ENCODE data around the gene DISP3.

DISP3 gene

DNA sequence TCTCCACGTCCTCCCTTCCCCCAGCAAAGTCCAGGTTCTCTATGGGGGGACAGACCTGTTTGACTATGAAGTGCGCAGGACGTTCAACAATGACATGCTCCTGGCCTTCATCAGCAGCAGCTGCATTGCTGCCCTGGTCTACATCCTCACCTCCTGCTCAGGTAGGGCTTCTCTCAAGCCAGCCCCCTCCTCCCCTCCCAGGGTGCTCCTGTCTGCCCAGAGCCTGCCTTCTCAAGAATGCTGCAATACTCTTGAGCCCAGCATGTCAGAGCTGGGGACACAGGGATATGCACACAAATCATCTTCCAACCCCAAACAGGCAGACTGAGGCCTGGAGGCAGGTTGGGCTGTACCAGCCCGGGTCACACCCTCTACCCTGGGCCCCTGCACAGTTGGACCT, 35.4 kb downstream of the DISP3 start:
- DNase-seq (ENCODE audit: low read depth in 2 of 3, low spot score in 1 of 3), result no peak

GRCh38 chr1:11515368-11516300, 36.7 kb downstream of the DISP3 start:
- no peak for DNase-seq (ENCODE audit: low read depth in 2 of 3, low spot score in 1 of 3)

DNA sequence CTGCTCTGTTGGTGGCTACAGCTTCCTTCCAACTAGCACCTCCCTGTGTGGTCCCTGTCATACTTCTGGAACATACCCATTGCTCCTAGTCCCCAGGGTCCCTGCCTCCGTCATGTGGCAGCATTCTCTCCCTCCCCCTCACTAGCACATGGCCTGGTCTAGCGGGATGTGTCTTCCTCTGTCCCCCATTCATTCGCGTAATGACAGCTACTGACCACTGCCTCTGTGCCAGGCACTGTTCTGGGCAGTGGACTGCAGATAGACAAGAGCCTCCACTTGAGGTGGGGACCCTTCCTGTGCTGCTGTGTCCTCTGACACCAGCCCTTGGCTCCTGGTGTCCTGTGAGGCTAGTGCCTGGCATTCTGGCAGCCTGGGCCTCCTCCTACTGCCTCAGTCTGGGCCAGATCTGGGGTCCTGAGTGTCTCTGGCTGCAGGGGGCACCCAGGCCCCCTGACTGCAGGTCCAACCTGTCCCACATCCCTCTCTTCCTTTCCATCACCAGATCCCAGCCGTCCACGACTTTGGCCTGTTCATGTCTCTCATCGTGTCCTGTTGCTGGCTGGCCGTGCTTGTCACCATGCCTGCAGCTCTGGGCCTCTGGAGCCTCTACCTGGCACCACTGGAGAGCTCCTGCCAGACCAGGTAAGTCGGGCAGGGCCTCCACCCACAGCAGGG, 38.1 kb downstream of the DISP3 start:
- DNase-seq (ENCODE audit: low read depth in 2 of 3, low spot score in 1 of 3), result no peak

DNA sequence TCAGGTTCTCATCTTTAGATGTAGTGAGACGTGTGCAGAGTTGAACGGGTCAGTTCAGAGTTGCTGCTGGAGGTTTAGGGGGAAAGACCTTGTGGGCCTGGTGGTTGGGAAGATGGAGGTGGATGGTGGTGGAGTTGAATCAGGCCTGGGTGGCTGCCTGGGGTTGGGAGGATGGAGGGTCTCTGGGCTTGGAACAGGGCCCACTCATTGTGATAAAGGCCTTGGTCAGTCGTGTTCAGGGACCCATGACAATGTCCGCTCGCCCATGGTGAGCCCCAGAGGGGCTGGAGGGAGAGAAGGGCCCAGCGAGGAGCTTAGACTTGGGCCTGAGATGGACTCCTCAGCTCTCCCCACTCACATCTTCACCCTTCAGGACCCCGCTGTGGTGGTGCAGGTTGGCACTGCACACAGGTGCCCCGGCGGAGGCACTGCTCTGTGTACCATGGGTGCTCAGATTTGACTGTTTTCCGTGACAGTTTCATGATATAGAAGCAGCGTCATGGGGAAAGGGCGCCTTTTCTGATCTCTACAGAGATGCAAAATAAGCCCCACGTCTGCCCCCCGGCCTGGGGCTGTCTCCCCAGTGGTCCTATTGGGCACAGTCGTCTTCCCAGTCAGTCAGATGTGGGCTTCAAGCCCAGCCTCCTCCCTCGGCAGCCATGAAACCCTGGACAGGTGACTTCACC, 39.2 kb downstream of the DISP3 start:
- no peak for DNase-seq (ENCODE audit: low read depth in 2 of 3, low spot score in 1 of 3)

DNA sequence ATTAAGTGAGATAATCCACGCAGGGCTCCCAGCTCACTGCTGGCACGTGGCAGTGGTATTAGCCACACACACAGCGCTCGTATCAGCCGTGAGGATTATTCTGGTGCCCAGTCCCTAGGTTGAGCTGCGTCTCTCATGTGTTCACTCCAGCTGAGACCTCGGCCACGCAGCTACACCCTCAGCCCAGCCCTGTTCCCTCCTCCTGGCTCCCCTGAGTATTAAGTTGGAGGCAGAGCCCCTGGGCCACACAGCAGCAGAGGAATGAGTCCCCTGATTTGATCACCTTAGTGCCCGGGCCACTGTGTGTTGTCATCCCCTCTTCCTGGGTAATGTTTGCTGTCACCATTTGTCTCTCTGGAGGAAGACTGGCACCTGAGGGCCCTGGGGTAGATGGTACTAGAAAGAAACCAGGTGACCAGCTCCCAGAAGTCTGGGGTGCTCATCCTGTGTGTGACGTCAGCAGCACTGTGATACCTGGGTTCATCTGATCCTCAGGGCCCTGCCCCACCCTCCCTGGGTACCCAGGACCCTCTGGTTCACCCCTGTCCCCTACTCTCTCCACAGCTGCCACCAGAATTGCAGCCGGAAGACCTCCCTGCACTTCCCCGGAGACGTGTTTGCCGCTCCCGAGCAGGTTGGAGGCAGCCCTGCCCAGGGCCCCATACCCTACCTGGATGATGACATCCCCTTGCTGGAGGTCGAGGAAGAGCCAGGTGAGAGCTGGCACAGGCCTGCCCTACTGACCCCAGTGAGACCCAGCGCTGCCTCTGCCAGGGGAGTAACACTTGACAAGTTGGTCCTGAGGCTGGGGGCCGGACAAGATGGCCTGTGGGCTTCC, 40.1 kb downstream of the DISP3 start:
- DNase-seq (ENCODE audit: low read depth in 2 of 3, low spot score in 1 of 3), result no peak

DNA sequence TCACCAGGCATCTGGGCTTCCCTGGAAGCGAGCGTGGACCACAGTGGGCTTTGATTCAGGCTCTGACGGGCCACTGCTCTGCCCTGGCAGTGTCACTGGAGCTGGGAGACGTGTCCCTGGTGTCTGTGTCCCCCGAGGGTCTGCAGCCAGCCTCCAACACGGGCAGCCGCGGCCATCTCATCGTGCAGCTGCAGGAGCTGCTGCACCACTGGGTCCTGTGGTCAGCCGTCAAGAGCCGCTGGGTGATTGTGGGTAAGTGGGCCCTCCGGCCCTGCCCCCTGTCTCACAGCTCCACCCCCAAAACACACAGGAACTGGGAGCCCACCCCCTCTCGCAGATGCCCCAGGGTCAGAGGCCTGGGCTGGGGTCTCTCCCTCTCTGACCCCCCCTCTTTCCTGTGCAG, 40.7 kb downstream of the DISP3 start:
- no peak for DNase-seq (ENCODE audit: low read depth in 2 of 3, low spot score in 1 of 3)

- no peak for DNase-seq (ENCODE audit: low read depth in 2 of 3, low spot score in 1 of 3)
Observed at GRCh38 chr1:11520531-11521233, 41.7 kb downstream of the DISP3 start.

DNA sequence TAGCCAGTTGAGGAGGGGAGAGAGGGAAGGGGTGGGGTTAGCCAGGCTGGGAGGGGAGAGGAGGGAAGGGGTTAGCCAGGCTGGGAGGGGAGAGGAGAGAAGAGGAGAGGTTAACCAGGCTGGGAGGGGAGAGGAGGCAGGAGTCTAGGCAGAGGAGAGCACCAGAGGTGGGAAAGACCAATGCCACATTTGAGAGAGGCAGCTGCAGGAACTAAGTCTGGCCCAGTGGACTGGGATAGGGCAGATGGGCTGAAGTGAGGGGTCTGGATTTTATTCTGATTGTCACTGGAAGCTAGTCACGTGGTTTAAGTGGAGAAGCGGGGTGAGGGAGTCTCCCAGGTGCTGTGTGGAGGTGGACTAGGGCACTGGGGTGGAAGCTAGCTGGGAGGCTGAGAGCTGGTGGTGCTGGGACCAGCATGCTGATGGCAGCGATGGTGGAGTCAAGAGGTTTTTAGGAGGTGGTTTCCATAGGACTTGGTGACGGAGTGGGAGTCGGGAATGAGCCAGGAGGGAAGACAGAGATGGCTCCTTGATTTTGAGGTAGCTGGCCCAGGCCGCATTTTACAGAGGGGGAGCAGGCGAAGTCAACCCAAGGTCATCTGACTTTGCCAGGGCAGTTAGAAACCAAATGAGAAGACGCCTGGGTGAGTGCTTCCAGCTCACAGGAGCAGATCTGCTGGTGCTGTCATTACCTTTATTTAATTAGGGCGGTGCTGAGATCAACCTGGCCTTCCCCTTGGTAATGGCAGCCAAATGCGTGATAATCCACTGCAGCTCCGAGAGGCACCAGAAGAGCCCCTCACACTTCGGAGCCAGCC, 42.8 kb downstream of the DISP3 start:
- no peak for DNase-seq (ENCODE audit: low read depth in 2 of 3, low spot score in 1 of 3)

DNA sequence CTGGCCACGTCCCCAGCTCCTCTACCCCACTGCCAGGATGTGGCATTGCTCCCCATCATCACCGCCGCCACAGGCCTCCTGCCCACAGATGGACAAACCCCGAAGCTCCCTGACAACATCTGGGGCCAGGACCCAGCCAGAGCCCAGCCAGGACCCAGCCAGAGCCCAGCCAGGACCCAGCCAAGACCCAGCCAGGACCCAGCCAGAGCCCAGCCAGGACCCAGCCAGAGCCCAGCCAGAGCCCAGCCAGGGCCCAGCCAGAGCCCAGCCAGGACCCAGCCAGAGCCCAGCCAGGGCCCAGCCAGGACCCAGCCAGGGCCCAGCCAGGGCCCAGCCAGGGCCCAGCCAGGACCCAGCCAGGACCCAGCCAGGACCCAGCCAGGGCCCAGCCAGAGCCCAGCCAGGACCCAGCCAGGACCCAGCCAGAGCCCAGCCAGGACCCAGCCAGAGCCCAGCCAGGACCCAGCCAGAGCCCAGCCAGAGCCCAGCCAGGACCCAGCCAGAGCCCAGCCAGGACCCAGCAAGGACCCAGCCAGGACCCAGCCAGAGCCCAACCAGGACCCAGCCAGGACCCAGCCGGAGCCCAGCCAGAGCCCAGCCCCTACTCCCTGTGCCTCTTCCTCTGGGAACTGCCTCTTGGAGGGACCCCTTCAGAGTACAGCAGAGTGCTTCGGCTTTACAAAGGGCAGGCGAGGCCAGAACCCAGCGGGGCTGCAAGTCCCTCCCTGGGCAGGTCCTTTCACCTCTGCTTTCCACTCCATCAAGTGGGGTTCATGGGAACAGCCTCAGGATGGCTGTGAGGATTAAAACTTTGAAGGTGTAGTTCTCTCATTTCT, 43.7 kb downstream of the DISP3 start:
- no peak for DNase-seq (ENCODE audit: low read depth in 2 of 3, low spot score in 1 of 3)

DNA sequence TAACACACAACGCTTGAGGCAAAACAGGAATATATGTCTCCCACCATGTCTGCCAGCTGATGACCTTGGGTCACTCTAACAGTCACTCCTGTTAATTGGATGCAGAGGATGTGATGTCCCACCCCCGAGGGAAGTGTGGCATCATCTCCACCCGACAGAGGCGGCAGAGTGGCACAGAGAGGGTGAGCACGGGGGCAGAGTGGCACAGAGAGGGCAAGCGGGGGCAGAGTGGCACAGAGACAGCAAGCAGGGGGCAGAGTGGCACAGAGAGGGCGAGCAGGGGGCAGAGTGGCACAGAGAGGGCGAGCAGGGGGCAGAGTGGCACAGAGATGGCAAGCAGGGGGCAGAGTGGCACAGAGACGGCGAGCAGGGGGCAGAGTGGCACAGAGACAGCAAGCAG, 44.3 kb downstream of the DISP3 start:
- DNase-seq (ENCODE audit: low read depth in 2 of 3, low spot score in 1 of 3), result no peak

GRCh38 chr1:11523746-11524464, 45.0 kb downstream of the DISP3 start:
- no peak for DNase-seq (ENCODE audit: low read depth in 2 of 3, low spot score in 1 of 3)

DNA sequence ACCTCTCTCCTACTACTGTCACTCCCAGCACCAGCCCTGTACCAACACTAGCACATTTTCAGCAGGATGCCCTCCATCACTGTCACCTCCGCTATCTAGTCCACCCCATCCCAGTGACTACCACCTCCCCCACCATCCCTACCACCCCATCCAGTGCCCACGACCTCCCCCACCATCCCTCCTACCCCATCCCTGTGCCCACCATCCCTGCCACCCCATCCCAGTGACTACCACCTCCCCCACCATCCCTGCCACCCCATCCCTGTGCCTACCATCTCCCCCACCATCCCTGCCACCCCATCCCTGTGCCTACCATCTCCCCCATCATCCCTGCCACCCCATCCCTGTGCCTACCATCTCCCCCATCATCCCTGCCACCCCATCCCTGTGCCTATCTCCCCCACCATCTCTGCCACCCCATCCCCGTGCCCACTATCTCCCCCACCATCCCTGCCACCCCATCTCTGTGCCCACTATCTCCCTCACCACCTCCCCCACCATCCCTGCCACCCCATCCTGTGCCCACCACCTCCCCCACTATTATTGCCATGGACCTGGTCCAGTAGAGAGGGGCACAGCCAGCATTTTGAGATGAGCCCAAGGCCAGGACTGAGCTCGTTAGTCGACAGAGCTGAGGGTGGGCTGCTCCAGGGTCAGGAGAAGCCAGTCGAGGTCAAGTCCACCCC, 45.7 kb downstream of the DISP3 start:
- DNase-seq (ENCODE audit: low read depth in 2 of 3, low spot score in 1 of 3), result no peak

DNA sequence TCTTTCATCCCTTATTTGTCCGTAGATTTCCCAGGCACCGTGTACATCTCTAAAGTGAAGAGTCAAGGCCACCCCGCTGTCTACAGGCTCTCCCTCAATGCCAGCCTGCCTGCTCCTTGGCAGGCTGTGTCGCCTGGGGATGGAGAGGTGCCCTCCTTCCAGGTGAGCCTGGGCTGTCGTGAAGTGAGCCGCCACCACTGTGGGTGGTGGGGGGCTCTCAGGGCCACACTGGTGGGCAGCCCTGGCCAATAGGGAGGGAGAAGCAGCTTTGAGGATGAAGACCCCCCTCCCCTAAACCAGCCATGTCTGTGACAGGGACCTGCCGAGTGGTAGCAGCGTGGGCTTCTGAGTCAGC, 46.2 kb downstream of the DISP3 start:
- DNase-seq (ENCODE audit: low read depth in 2 of 3, low spot score in 1 of 3), result no peak

- DNase-seq (ENCODE audit: low read depth in 2 of 3, low spot score in 1 of 3), result no peak
Observed at GRCh38 chr1:11525516-11525915, 46.6 kb downstream of the DISP3 start.

GRCh38 chr1:11526071-11526895, 47.3 kb downstream of the DISP3 start:
- DNase-seq (ENCODE audit: low read depth in 2 of 3, low spot score in 1 of 3), result no peak

- DNase-seq (ENCODE audit: low read depth in 2 of 3, low spot score in 1 of 3), result no peak
Observed at GRCh38 chr1:11527541-11528452, 48.8 kb downstream of the DISP3 start.

All from stimulated activated CD4-positive, alpha-beta T cell treated with anti-CD3 and anti-CD28 coated beads, Interleukin-12 subunit alpha, Interleukin-12 subunit beta, amount 100 ng/mL, for 48 hours (primary cell).